Measurements from ENCODE around the gene ZNF598.

ZNF598 gene

DNA sequence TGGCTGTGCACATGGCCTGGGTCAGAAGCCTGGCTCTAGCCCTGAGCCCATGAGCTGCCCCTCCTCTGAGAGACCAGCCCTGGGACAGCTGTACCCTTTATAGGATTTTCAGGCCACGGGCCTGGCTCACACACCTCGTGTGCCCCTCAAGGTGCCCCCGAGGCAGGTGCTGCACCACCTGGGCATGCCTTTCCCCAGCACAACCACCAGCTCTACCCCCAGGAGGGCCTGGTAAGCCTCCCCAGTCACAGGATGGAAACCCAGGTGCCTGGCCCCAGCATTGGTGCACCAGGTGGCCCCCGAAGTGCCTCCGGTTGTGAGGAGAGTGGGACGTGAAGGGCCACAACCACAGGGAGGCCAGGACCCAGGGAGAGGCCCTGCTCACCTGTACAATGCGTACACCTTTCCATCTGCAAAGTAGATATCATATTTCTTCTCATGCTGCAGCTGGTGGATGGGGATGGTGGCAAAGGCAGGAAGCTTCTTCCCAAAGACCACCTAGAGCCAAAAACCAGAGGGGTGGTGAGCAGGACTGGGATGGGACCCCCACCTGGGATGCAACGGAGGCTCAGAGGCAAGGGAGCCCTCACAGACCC lies 6.3 kb downstream of the ZNF598 start:
- TF ChIP-seq, protein P1, sequence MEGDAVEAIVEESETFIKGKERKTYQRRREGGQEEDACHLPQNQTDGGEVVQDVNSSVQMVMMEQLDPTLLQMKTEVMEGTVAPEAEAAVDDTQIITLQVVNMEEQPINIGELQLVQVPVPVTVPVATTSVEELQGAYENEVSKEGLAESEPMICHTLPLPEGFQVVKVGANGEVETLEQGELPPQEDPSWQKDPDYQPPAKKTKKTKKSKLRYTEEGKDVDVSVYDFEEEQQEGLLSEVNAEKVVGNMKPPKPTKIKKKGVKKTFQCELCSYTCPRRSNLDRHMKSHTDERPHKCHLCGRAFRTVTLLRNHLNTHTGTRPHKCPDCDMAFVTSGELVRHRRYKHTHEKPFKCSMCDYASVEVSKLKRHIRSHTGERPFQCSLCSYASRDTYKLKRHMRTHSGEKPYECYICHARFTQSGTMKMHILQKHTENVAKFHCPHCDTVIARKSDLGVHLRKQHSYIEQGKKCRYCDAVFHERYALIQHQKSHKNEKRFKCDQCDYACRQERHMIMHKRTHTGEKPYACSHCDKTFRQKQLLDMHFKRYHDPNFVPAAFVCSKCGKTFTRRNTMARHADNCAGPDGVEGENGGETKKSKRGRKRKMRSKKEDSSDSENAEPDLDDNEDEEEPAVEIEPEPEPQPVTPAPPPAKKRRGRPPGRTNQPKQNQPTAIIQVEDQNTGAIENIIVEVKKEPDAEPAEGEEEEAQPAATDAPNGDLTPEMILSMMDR (IDR thresholded peaks at IDR 0.05): no peak

DNA sequence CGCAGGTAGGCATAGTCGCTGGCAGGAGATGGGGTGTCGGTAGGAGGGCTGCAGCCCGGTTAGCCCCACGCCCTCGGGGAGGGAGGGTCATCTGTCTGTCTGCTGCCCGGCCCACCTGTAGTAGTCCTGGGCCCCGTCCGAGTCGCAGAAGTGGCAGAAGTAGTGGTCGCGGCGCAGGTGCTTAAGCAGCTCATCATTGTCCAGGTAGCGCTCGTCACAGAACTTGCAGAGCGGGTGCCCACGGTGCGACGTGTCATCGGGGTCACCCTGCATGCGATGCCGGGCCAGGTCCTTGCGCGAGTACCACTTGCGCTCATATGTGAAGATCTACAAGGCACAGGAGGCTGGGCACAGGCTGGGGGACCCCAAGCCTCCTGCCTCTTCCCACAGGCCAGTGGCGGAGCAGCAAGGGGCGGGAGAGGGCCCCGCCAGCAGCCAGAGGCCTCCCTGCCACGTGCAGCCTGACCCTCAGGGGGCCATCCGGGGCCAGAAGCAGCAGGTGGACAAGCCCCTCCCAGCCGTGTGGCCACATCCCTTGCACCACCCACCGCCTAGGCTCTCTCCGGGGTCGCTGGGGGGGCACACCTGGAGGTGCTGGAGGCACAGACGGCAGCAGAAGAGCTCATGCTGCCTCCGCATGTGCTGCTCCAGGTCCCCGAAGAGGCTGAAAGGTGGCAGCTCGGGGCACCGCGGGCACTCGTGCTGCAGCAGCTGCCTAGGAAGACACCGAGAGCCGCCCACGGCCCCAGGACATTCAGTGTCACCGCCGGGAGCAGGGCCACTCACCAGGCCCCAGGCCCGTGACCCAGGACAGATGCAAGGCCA lies 7.0 kb downstream of the ZNF598 start:
- TF ChIP-seq, protein P1 (IDR thresholded peaks at IDR 0.05): no peak

DNA sequence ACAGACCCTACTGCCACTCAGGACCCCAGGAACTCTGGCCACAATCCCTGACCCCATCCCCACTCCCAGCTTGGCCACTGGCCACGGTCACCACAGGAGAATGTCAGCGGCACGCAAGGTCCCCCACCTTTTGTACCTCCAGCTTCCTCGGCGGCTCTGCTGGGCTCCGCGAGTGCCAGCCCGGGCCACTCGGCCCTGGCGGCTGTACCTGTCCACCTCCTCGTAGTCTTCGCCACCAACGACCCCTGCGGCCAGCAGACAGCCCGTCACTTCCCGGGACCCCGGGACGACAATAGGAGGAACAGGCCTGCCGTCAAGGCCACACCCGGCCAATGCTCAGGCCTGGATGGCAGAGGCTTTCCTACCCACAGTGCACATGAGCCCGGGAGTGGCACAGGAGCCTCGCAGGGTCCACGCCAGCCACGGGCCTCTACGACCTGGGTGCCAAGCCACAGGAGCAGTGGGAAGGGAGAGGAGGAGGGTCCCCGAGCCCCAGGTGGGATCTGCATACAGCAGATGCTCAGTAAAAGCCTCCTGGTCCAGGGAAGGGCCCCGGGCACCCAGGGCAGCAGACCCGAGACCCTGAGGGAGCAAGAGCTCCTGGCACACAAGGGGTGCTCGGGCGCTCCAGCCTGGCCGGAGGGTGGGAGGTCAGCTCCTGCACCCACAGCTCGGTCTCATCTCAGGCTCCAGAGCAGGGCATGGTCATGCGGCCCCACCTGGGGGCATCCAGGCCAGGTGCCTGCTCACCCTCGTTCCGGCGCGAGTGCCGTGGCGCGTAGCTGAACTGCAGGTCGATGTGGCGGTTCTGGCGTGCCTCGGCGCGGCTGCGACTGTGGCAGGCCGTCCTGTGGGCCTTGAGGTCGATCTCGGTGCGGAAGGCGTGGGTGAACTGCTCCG lies 7.9 kb downstream of the ZNF598 start:
- TF ChIP-seq, protein P1 (IDR thresholded peaks at IDR 0.05): no peak

DNA sequence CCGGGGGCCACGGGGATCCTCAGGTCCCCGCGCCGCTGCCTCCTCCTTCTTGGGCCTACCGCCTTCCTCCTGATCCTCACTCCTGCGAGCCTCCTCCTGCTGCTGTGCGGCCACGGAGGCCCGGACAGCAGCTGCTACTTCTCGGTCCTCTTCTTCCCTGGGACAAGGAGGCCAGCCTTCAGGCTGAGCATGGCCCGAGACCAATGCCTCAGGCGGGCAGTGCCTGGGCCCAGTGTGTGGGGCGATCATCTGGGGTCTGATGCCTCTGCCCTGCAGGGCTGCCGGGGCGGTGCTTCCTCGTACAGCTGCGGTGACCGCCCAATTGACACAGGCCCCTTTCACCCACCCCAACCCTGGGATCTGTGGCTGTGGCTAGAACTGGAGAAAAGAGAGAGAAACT lies 8.6 kb downstream of the ZNF598 start:
- TF ChIP-seq, protein P1 (IDR thresholded peaks at IDR 0.05): no peak

DNA sequence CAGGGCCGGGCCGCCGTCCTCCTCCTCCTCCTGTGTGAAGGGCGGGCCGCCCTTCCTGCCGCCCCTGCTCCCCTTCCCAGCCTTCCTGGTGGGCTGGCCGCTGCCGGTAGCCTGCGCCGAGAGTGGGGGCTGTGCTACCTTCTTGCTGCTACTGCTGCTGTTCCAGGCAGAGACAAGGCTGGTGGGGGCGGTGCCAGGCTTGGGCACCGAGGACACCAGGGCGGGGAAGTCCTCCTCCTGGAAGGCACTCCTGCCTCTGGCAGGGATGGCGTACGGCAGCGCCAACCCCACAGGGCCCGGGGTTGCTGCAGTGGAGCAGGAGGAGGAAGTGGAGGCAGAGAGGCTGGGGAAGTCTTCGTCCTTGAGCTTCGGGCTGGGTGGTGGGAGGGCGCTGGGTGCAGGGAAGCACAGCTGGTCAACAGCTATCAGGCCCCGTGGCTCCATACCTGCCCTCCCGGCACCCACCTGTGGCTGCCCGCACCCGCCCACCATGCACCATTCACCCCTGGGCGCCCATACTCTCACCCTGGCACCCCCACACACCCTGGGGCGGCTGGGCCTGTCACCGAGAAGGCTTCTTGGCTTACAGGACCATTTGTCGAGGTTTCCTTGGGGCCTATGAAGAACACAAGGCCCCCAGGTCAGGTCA lies 9.6 kb downstream of the ZNF598 start:
- TF ChIP-seq, protein P1 (IDR thresholded peaks at IDR 0.05): no peak

DNA sequence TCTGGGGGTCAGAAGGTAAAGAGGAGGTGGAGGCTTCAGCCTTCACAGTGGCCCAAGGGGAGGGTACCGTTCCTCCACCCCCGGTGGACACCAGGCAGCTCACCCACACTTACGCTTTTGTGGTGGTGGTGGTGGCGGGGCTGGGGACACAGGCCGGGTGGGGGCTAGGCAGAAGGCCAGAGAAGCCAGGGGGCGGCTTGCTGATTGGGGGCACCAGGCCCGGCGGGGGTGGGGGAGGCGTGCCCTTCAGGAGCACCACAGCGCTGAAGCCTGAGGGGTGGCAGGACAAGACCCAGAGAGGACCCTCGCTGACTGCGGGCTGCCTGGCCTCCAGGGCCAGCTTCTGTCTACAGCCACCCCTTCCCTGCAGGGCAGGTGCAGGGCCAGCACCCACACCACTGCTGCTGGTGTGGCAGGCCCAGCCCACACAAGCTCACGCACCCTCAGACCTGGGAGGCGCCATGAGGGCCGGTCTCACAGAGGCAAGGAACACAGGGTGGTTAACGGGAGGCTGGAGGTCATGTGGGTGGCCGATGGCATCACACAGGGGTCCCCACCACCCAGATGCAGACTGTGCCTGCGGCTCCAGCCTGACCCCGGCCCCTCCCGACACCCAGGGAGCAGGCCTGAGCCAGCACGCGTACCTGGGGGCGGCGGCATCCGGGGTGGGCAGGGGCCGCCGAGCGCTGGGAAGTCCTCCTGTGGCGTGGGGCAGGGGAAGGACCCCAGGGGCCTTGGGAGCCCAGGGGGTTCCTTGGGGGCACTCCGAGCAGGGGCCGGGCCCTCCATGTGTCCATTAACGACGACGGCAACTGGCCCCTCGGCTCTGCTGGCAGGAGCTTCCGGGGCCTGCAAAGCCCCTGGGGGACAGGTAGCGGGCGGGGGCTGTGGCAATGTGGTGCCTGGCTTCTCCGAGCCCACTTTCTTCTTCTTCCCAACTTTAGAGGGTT lies 10.5 kb downstream of the ZNF598 start:
- TF ChIP-seq, protein P1 (IDR thresholded peaks at IDR 0.05): no peak
